ENCODE data around the gene HSPA1B.
"Not testable (repeated sequence)": the region's sequence is repeated elsewhere in the genome, so short reads cannot be mapped to it uniquely, and the experiment has no call there.

DNA sequence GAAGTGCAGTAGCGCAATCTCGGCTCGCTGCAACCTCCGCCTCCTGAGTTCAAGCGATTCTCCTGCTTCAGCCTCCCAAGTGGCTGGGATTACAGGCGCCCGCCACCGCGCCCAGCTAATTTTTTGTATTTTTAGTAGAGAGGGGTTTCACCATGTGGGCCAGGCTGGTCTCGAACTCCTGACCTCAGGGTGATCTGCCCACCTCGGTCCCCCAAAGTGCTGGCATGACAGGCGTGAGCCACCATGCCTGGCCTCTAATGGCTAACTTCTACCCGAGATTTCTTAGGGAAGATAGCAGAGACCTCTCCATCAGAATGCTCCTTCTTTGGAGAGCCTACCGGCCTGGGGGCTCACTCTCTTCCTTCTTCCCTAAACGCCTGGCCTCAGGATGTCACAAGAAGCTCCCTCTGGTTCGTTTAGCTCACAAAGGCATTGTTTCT, 36.6 kb downstream of the HSPA1B start:
- TF ChIP-seq CTCF (IDR thresholded peaks at IDR 0.05), result peak; percentile 19; the same call in 1 of the 2 replicates
- not testable (repeated sequence) for TF ChIP-seq ZFX (IDR thresholded peaks at IDR 0.05; ENCODE audit: borderline replicate concordance)

Data from 22Rv1 (cell line).